ENCODE data around the gene SYCE3. TPM values are rescaled to one million over a fixed set of nuclear protein-coding genes. Genes with fewer than 3 reads are reported as not detected.

Gene SYCE3
- total and polyA plus RNA-seq, 5 donors: not detected

- Histone ChIP-seq H3K4me1 (ENCODE audit: control insufficient read depth, insufficient read depth, low read length) (no peaks in the 10 kb centered on the region), H3K27me3 (ENCODE audit: control insufficient read depth, insufficient read depth) (no peaks in the 10 kb centered on the region), H3K9me3 (ENCODE audit: control insufficient read depth, low read length) (no peaks in the 10 kb centered on the region), H3K27ac (ENCODE audit: low read length) (peak within 1 kb of the TSS; percentile 81), H3K4me3 (ENCODE audit: low read length) (peak within 1 kb of the TSS; percentile 77)
- under 1% methylated on average over 74 of the region's 76 CpGs for WGBS
- intact Hi-C loops (cut with DNase I): loop anchor here in 2 of 4 donors (10.0 kb wide), 2 partner anchors 263 to 273 kb away; partner anchors contain the start of gene TUBGCP6 (in 1 of the 2)
- DNase-seq: peak; percentile 97 to 98 (median 98)
- ATAC-seq: peak; percentile 77 to 80
Measured at GRCh38 chr22:50507991-50508884, 54.5 kb downstream of the SYCE3 start, which contains the start of gene NCAPH2. TSS of gene NCAPH2 (plus strand) at chr22:50508224. CDS start at chr22:50508338, 114 bp downstream.

DNA sequence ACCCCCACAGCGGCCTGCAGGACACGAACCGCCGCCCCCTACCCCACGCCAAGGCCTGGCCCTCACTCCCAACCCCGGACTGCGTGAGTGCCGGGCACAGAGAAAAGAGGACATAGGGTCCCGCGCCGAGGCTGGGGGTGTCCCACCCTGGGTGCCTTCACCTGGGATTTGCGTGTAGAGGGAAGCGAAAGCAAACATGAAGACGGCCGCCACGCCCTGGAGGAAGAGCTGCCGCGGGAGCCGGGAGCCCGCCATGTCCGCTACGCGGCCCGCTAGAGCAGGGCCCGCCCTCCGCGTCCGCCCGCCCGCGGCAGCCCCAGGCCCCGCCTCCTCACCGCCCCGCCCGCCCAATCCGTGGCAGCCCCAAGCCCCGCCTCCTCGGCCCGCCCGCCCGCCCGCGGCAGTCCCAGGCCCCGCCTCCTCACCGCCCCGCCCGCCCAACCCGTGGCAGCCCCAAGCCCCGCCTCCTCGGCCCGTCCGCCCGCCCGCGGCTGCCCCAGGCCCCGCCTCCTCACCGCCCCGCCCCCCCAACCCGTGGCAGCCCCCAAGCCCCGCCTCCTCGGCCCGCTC lies 55.2 kb downstream of the SYCE3 start, which contains the start of gene LMF2:
TSS of gene LMF2 (minus strand) at position 282 of the 570 bp plus-strand sequence. CDS start at position 255, 27 bp downstream.
- H3K4me3 ChIP-seq (ENCODE audit: low read length): peak within 1 kb of the TSS; percentile 77
- WGBS: under 1% methylated on average over 62 of the region's 62 CpGs
- H3K27me3 ChIP-seq (ENCODE audit: control insufficient read depth, insufficient read depth): no peaks in the 10 kb centered on the region
- no peaks in the 10 kb centered on the region for H3K9me3 ChIP-seq (ENCODE audit: control insufficient read depth, low read length)
- H3K4me1 ChIP-seq (ENCODE audit: control insufficient read depth, insufficient read depth, low read length): no peaks in the 10 kb centered on the region
- H3K27ac ChIP-seq (ENCODE audit: low read length): peak within 1 kb of the TSS; percentile 81
- intact Hi-C loops (cut with DNase I): loop anchor here in 2 of 4 donors (10.0 kb wide), 2 partner anchors 263 to 273 kb away; partner anchors contain the start of gene TUBGCP6 (in 1 of the 2)
- DNase-seq (peak; percentile 91 to 97 (median 96)), ATAC-seq (peak; percentile 83 to 87)

DNA sequence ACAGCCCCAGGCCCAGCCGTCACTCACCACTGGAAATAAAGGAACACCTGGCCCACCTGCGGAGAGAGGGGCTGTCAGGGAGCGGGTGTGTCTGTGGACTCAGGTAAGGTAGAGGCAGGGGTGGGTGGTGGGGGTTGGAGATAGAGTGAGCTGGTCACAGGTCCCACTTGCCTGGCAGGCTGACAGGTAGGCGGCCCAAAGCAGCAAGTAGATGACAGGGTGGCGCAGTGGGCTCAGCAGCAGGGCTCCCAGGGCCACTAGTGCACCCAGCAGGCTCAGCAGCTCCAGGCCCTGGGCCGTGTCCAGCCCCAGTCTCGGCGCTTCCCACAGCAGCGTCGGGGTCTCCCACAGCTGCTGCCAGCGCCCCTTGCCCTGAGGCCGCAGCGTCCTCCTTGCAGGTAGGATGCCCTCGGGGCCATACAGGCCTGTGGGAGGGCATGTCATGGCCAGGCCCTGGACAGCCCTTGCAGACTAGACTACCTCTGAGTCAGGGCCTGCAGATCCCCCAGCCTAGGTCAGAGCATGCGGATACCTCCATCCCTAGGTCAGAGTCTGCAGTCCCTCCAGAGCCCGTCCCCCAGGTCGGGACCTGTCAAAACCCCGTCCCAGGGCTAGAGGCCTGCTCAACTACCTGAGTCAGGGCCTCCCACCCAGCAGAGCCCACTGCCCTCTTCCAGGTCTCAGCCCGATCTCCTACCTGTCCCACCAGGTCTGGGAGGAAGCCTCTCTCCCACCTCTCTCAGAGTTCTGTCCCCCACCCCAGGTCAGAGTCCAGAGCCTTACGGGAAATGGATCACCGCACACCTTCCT lies 55.9 kb downstream of the SYCE3 start:
- DNase-seq (peak; percentile 52 to 74 (median 73)), ATAC-seq (peak; percentile 5 to 35)
- H3K4me1 ChIP-seq (ENCODE audit: control insufficient read depth, insufficient read depth, low read length): no peaks in the 10 kb centered on the region
- WGBS: 25% methylated on average over 21 of the region's 21 CpGs
- intact Hi-C loops (cut with DNase I): loop anchor here in 2 of 4 donors (10.0 kb wide), 2 partner anchors 262 to 272 kb away; partner anchors contain the start of gene TUBGCP6 (in 1 of the 2)
- no peaks in the 10 kb centered on the region for H3K27me3 ChIP-seq (ENCODE audit: control insufficient read depth, insufficient read depth)
- H3K27ac ChIP-seq (ENCODE audit: low read length): peak overlapping the region; percentile 65
- no peaks in the 10 kb centered on the region for H3K9me3 ChIP-seq (ENCODE audit: control insufficient read depth, low read length)
- peak overlapping the region; percentile 77 for H3K4me3 ChIP-seq (ENCODE audit: low read length)

DNA sequence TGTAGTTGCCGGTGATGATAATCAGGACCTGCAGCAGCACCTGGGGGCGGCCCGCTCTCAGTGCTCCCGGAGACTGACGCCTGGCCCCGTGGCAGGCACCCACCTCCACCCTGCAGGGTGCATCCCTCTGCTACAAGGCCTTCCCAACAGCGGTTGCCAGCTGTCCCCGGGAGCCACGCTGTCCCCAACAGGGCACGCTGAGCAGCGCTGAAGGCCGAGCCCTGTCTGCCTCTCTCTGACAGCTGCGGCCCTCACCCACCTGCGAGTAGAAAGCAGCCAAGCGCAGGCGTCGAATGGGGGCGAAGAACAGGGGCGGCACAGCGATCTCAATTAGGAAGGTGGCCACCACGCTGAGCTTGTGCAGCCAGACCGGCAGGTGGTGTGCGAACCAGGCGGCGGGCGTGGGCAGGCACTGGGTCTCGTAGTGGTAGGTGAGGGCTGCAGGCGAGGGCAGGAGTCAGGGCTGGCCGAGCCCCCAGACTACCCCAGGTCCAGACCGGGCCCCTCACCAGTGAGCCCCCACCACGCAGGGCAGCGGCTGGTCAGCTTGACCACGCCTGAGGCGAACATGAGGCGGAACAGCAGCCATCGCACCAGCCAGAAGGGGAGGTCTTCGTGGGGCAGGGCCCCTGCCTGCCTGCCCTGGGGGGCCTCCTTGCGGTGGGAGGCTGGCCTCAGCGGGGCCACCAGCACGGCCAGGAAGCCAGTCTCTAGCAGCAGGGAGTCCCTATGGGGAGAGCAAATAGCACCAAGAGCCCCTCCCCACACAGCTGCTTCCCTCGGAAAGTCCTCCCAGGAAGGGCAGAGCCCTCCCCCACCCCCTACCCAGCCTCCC lies 56.7 kb downstream of the SYCE3 start:
- WGBS: 89% methylated on average over 41 of the region's 41 CpGs
- DNase-seq (peak in 2 of 3 donors; percentile 61 to 71), ATAC-seq (peak in 1 of 2 donors; percentile 0)
- Histone ChIP-seq H3K27me3 (ENCODE audit: control insufficient read depth, insufficient read depth) (no peaks in the 10 kb centered on the region), H3K4me3 (ENCODE audit: low read length) (no peak overlapping the region), H3K4me1 (ENCODE audit: control insufficient read depth, insufficient read depth, low read length) (no peaks in the 10 kb centered on the region), H3K9me3 (ENCODE audit: control insufficient read depth, low read length) (no peaks in the 10 kb centered on the region), H3K27ac (ENCODE audit: low read length) (no peak overlapping the region)
- intact Hi-C loops (cut with DNase I): loop anchor here in 2 of 4 donors (10.0 kb wide), 2 partner anchors 261 to 271 kb away; partner anchors contain the start of gene TUBGCP6 (in 1 of the 2)

GRCh38 chr22:50505276-50505775 lies 57.4 kb downstream of the SYCE3 start:
- Histone ChIP-seq H3K4me3 (ENCODE audit: low read length) (no peak overlapping the region), H3K4me1 (ENCODE audit: control insufficient read depth, insufficient read depth, low read length) (no peaks in the 10 kb centered on the region), H3K9me3 (ENCODE audit: control insufficient read depth, low read length) (no peaks in the 10 kb centered on the region), H3K27me3 (ENCODE audit: control insufficient read depth, insufficient read depth) (no peaks in the 10 kb centered on the region), H3K27ac (ENCODE audit: low read length) (no peak overlapping the region)
- DNase-seq (peak in 2 of 3 donors; percentile 38 to 48), ATAC-seq (no peak)
- intact Hi-C loops (cut with DNase I): loop anchor here in 2 of 4 donors (10.0 kb wide), 2 partner anchors 261 to 271 kb away; partner anchors contain the start of gene TUBGCP6 (in 1 of the 2)
- WGBS: 94% methylated on average over 14 of the region's 14 CpGs

DNA sequence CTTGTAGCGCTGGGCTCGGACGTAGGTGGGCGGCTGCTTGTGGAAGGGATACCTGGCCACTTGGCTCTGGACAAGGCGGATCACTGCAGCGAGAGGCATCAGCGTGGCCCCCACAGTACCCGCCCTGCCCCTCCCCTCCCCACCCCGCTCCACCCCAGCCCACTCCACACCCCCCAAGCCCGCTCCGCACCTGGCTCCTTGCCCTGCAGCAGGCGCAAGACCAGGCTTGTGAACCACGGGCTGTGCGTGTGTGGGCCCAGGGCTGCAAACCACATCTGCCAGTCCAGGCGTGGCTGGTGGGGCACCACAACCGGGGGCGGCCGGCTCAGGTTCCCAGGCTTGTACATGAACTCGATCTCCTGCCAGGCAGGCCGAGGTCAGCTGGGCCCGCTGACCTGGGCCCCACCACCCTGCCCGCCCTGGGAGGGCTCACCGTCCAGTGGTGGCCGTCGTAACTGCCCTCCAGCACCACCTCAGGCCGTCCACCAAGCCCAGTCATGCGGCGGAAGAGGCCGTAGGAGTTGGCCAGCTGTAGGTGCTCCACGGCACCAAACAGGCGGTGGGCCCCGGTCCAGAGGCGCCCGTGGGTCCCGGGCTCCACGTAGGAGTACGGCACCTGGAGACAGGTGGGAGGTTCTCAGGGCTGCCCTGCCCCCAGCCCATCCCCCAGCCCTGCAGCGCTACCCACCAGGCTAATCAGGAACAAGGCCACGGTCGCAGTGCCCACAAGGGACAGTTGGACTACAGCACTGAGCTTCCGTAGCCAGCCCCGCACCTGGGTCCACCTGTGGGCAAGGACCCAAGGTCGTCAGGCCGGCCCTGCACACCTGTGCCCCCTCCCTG lies 58.1 kb downstream of the SYCE3 start:
- Histone ChIP-seq H3K9me3 (ENCODE audit: control insufficient read depth, low read length) (no peaks in the 10 kb centered on the region), H3K27ac (ENCODE audit: low read length) (no peak overlapping the region), H3K4me3 (ENCODE audit: low read length) (no peak overlapping the region), H3K27me3 (ENCODE audit: control insufficient read depth, insufficient read depth) (no peaks in the 10 kb centered on the region), H3K4me1 (ENCODE audit: control insufficient read depth, insufficient read depth, low read length) (no peaks in the 10 kb centered on the region)
- peak in 2 of 3 donors; percentile 58 to 72 for DNase-seq
- 95% methylated on average over 44 of the region's 44 CpGs for WGBS
- no peak for ATAC-seq
- intact Hi-C loops (cut with DNase I): loop anchor here in 2 of 4 donors (10.0 kb wide), 2 partner anchors 260 to 270 kb away; partner anchors contain the start of gene TUBGCP6 (in 1 of the 2)

GRCh38 chr22:50503475-50504145 lies 59.1 kb downstream of the SYCE3 start:
- Histone ChIP-seq H3K27me3 (ENCODE audit: control insufficient read depth, insufficient read depth) (no peaks in the 10 kb centered on the region), H3K27ac (ENCODE audit: low read length) (no peak overlapping the region), H3K4me3 (ENCODE audit: low read length) (no peak overlapping the region), H3K4me1 (ENCODE audit: control insufficient read depth, insufficient read depth, low read length) (no peaks in the 10 kb centered on the region), H3K9me3 (ENCODE audit: control insufficient read depth, low read length) (no peaks in the 10 kb centered on the region)
- WGBS: 85% methylated on average over 25 of the region's 26 CpGs
- DNase-seq: peak in 2 of 3 donors; percentile 53 to 71
- no peak for ATAC-seq
- intact Hi-C loops (cut with DNase I): loop anchor here in 2 of 4 donors (10.0 kb wide), 2 partner anchors 259 to 269 kb away; partner anchors contain the start of gene TUBGCP6 (in 1 of the 2)

DNA sequence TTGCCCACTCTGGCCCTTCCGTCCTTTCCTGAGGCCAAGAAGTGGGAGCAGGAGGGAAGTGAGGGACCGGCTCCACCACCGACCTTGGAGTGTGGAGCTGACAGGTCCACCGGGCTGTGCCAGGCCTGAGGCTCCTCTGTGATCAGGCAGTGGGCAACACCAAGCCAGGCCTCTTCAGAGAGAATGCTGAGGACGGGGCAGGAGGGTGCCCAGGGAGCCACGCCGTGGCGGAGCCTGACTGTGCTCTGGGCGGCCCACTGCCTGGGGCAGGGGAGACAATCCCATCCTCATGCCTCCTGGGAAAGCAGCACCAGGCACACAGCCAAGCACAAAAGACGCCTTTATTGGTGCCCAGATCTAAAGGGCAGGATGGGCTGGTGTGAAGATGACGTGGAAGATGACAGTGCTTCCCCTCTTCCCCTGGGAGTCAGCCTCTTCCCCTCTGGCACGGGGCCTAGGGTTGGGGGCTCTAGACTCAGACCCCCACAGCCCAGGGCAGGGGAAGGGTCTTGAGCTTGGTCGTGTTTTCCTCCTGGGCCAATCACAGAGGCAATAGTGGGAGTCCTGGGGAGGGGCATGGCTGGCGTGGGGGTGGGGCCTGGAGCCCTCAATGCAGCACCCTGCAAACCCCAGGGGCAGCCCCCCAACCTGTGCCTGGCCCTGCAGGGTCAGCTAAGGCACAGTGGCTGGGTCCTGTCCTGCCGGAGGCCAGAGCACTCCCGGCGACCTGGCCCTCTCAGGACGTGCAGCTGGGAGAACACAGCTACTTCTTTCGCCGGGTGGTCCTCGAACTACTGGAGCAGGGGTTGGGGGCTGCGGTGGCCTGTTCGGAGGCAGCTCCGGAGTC lies 59.9 kb downstream of the SYCE3 start:
- Histone ChIP-seq H3K27ac (ENCODE audit: low read length) (no peak overlapping the region), H3K27me3 (ENCODE audit: control insufficient read depth, insufficient read depth) (no peaks in the 10 kb centered on the region), H3K4me3 (ENCODE audit: low read length) (no peak overlapping the region), H3K4me1 (ENCODE audit: control insufficient read depth, insufficient read depth, low read length) (no peaks in the 10 kb centered on the region), H3K9me3 (ENCODE audit: control insufficient read depth, low read length) (no peaks in the 10 kb centered on the region)
- ATAC-seq: no peak
- peak in 2 of 3 donors; percentile 39 to 50 for DNase-seq
- WGBS: 82% methylated on average over 24 of the region's 24 CpGs
- intact Hi-C loops (cut with DNase I): loop anchor here in 2 of 4 donors (10.0 kb wide), 2 partner anchors 258 to 268 kb away; partner anchors contain the start of gene TUBGCP6 (in 1 of the 2)

Measured in right cardiac atrium (tissue), 5 donors.